RCC 7860 (cell line): Measurements from ENCODE around the gene RASSF5.
A peak's percentile ranks its signal among the peaks of the same experiment; 100 is the strongest.
"Not testable (repeated sequence)": the region's sequence is repeated elsewhere in the genome, so short reads cannot be mapped to it uniquely, and the experiment has no call there.

Experiments used
- DNase-seq: peaks from one replicate; pipeline ENCODE4 v3.0.0-alpha.2; 2015; ENCODE audit warnings: low spot score
- FAIRE-seq: peaks from 2 replicates; lab custom pipeline; 2012; peaks lifted over from hg19 to GRCh38; lab: Jason Lieb, UNC

Gene RASSF5

GRCh38 chr1:206476058-206476457, 31.3 kb upstream of the RASSF5 start:
- DNase-seq (no peak), FAIRE-seq (no peak)

- no peak for DNase-seq
- no peak for FAIRE-seq
These were observed 30.7 kb upstream of the RASSF5 start for GRCh38 chr1:206476591-206476990.

- no peak for DNase-seq
- FAIRE-seq = no peak
These were observed 30.2 kb upstream of the RASSF5 start for GRCh38 chr1:206477110-206477509.

- DNase-seq = no peak
- no peak for FAIRE-seq
These were observed 29.6 kb upstream of the RASSF5 start for GRCh38 chr1:206477581-206478380.

- DNase-seq = no peak
These were observed 28.6 kb upstream of the RASSF5 start for GRCh38 chr1:206478746-206479145.

GRCh38 chr1:206479183-206480125, 27.9 kb upstream of the RASSF5 start:
- FAIRE-seq = peak; percentile 8

More at GRCh38 chr1:206478746-206479145, 28.6 kb upstream of the RASSF5 start:
- FAIRE-seq = no peak

GRCh38 chr1:206480211-206480610, 27.1 kb upstream of the RASSF5 start:
- FAIRE-seq (no peak), DNase-seq (no peak)

More at GRCh38 chr1:206479183-206480125, 27.9 kb upstream of the RASSF5 start:
- DNase-seq = peak; percentile 35

GRCh38 chr1:206482611-206483010, 24.7 kb upstream of the RASSF5 start:
- DNase-seq (no peak), FAIRE-seq (no peak)

- not testable (repeated sequence) for DNase-seq, FAIRE-seq
These were observed 23.5 kb upstream of the RASSF5 start for GRCh38 chr1:206483864-206484263.

- no peak for DNase-seq
- FAIRE-seq = no peak
These were observed 22.4 kb upstream of the RASSF5 start for GRCh38 chr1:206484901-206485300.

GRCh38 chr1:206486995-206487788, 20.1 kb upstream of the RASSF5 start:
- DNase-seq (no peak), FAIRE-seq (no peak)

- FAIRE-seq (no peak), DNase-seq (no peak)
These were observed 19.4 kb upstream of the RASSF5 start for GRCh38 chr1:206487970-206488369.

- DNase-seq (no peak), FAIRE-seq (no peak)
These were observed 18.9 kb upstream of the RASSF5 start for GRCh38 chr1:206488466-206488865.

- FAIRE-seq (no peak), DNase-seq (peak; percentile 40)
These were observed 17.2 kb upstream of the RASSF5 start for GRCh38 chr1:206489980-206490770.

GRCh38 chr1:206490771-206491405, 16.4 kb upstream of the RASSF5 start:
- FAIRE-seq (no peak), DNase-seq (peak; percentile 35)

GRCh38 chr1:206491616-206492015, 15.7 kb upstream of the RASSF5 start:
- DNase-seq (no peak), FAIRE-seq (no peak)

- DNase-seq (no peak), FAIRE-seq (no peak)
These were observed 14.7 kb upstream of the RASSF5 start for GRCh38 chr1:206492589-206492988.

GRCh38 chr1:206493279-206493678, 14.1 kb upstream of the RASSF5 start:
- FAIRE-seq (no peak), DNase-seq (no peak)

- FAIRE-seq (no peak), DNase-seq (no peak)
These were observed 12.3 kb upstream of the RASSF5 start for GRCh38 chr1:206495011-206495461.
